OCI-LY7 (cell line): ENCODE data around the gene EDNRA. TPM values are rescaled to one million over a fixed set of nuclear protein-coding genes. Genes with fewer than 3 reads are reported as not detected.

Experiments
- BruUV-seq: library from RNA; stranded (reverse); fragments of 400-500 nt; replicated peaks from 2 replicates; lab custom pipeline; 2021; lab: Mats Ljungman, UMichigan
- CTCF ChIA-PET: fragments of 300-600 bp; sonication (Branson Sonifier 250); formaldehyde crosslinking; loops from one replicate; lab custom pipeline; 2022; ENCODE audit warnings: antibody characterized with exemption; ENCODE audit not compliant: unreplicated experiment; lab: Charles Lee
- POLR2A ChIA-PET: fragments of 300-600 bp; sonication (Branson Sonifier 250); formaldehyde crosslinking; loops from one replicate; lab custom pipeline; 2022; ENCODE audit warnings: antibody characterized with exemption; lab: Charles Lee
- DNase-seq: peaks from one replicate; pipeline ENCODE4 v3.0.0-alpha.2; 2015; ENCODE audit warnings: low spot score
- H2AFZ ChIP-seq: fragments of 200-600 bp; sonication (generic), shearing (Covaris generic); 2 replicates; pipeline ENCODE4 v1.6.1; 2014; ENCODE audit warnings: mild to moderate bottlenecking, antibody characterized with exemption, low read length, moderate library complexity
- H3K27ac ChIP-seq: fragments of 200-600 bp; sonication (generic); 2 replicates; pipeline ENCODE4 v1.5.1; 2014; ENCODE audit warnings: mixed run types, low read depth, mild to moderate bottlenecking, moderate library complexity, low read length, inconsistent platforms; ENCODE audit not compliant: poor library complexity, severe bottlenecking
- H3K36me3 ChIP-seq: fragments of 200-600 bp; sonication (generic); 2 replicates; pipeline ENCODE4 v1.6.1; 2014; ENCODE audit warnings: mild to moderate bottlenecking, antibody characterized with exemption, low read length, moderate library complexity, mixed read lengths; ENCODE audit not compliant: insufficient read depth
- H3K4me1 ChIP-seq: fragments of 200-600 bp; sonication (generic); 2 replicates; pipeline ENCODE4 v1.5.1; 2014; ENCODE audit warnings: mild to moderate bottlenecking, low read length; ENCODE audit not compliant: insufficient read depth, poor library complexity, severe bottlenecking
- H3K4me2 ChIP-seq: fragments of 200-600 bp; sonication (generic); 2 replicates; pipeline ENCODE4 v1.6.1; 2014; ENCODE audit warnings: mild to moderate bottlenecking, low read length
- H3K4me3 ChIP-seq: fragments of 200-600 bp; sonication (generic); 2 replicates; pipeline ENCODE4 v1.5.1; 2014; ENCODE audit warnings: mild to moderate bottlenecking, low read depth, low read length; ENCODE audit not compliant: poor library complexity, severe bottlenecking
- H3K79me2 ChIP-seq: fragments of 200-600 bp; sonication (generic); 2 replicates; pipeline ENCODE4 v1.6.1; 2016; ENCODE audit warnings: low read depth, mild to moderate bottlenecking, low read length, moderate library complexity, mixed read lengths; ENCODE audit not compliant: insufficient read depth
- H3K9me2 ChIP-seq: fragments of 200-600 bp; sonication (generic); 2 replicates; pipeline ENCODE4 v1.6.1; 2016; ENCODE audit warnings: mild to moderate bottlenecking, low read length, mixed read lengths; ENCODE audit not compliant: insufficient read depth
- H3K9me3 ChIP-seq: fragments of 200-600 bp; sonication (generic); 2 replicates; pipeline ENCODE4 v1.6.1; 2014; ENCODE audit warnings: mild to moderate bottlenecking, mixed run types, low read length, mixed read lengths
- H4K20me1 ChIP-seq: fragments of 200-600 bp; sonication (generic); 2 replicates; pipeline ENCODE4 v1.6.1; 2014; ENCODE audit warnings: mild to moderate bottlenecking, antibody characterized with exemption, low read length, moderate library complexity, mixed read lengths; ENCODE audit not compliant: insufficient read depth
- CTCF ChIP-seq: fragments of 200-600 bp; sonication (generic); conservative IDR thresholded peaks from 2 replicates; pipeline ENCODE4 v1.5.1; 2014; ENCODE audit warnings: mild to moderate bottlenecking, antibody characterized with exemption, low read length, moderate library complexity, mixed read lengths
- EZH2phosphoT487 ChIP-seq: fragments of 200-600 bp; sonication (generic); IDR thresholded peaks from 2 replicates; pipeline ENCODE4 v1.6.1; 2018; ENCODE audit warnings: low read depth, borderline replicate concordance, mild to moderate bottlenecking, mixed run types, antibody characterized with exemption, low read length, moderate library complexity, mixed read lengths
- intact Hi-C: fragments of 100-400 bp; cut with micrococcal nuclease; formaldehyde crosslinking; loops from one replicate; pipeline ENCODE4 v1.10.0; 2022; ENCODE audit not compliant: unreplicated experiment
- total RNA-seq, 2 experiments: library from RNA; depleted of rRNA in 1 of 2; stranded (reverse); fragments of >200 nt in 1 of 2; shearing (Covaris generic) in 1 of 2; gene quantifications; 2 replicates each; pipeline ENCODE4 v1.2.3, GENCODE V29; 2014 to 2022

Gene EDNRA
- total RNA-seq, 2 experiments from 2014 or later = not detected

DNA sequence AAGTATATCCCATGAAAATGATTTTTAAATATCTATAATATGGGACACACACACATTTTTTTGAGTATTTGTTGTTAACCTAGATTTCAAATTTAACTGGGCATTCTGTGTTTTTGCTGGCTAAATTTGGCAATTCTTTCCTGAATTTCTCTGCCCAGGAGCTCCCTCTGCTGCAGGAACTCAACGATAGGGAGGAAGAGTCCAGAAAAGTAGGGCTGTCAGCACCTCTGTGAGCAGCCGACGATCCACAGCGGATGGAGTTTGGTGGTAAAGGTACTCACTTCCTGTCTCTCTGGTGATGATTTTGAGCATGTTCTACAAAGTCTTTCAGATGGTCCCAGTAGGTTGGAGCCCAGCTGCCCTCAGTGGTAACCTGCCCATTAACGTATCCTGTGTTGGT is 113.2 kb downstream of the EDNRA start:
- Histone ChIP-seq H3K4me2 (no peak overlapping the region), H3K27ac (no peak overlapping the region), H3K9me3 (no peaks in the 10 kb centered on the region), H3K79me2 (no peaks in the 10 kb centered on the region), H3K9me2 (no peaks in the 10 kb centered on the region), H3K36me3 (no peaks in the 10 kb centered on the region), H4K20me1 (no peaks in the 10 kb centered on the region), H3K4me3 (no peak overlapping the region), H3K4me1 (no peaks in the 10 kb centered on the region), H2AFZ (no peak overlapping the region)
- CTCF ChIA-PET = no interaction called here
- intact Hi-C loops = loop anchor here (5.0 to 10.0 kb wide), 2 partner anchors 273 to 569 kb away; no protein-coding TSS in a partner anchor
- TF ChIP-seq EZH2phosphoT487 (no peak), CTCF (no peak)
- POLR2A ChIA-PET = no interaction called here
- no TSS peak for BruUV-seq
- no peak for DNase-seq

Other genes starting within 250 kb of the EDNRA start
- gene TMEM184C, start 136.3 kb downstream of the EDNRA start, total RNA-seq (2014; rRNA removed; shearing (Covaris generic)) = 15.8 and 16.4 TPM in 2 replicates
- 17.6 TPM in 2 replicates for gene TMEM184C, start 136.3 kb downstream of the EDNRA start, total RNA-seq (2022)
- 12.1 and 13.1 TPM in 2 replicates for gene PRMT9, start 203.1 kb downstream of the EDNRA start, total RNA-seq (2014; rRNA removed; shearing (Covaris generic))
- 13.1 and 13.9 TPM in 2 replicates for gene PRMT9, start 203.1 kb downstream of the EDNRA start, total RNA-seq (2022)